ENCODE measurements around the gene MTMR1. TPM values are rescaled to one million over a fixed set of nuclear protein-coding genes. Genes with fewer than 3 reads are reported as not detected.

Gene MTMR1
- total RNA-seq, 1 donor from 2014 or later, result 18.3 TPM

DNA sequence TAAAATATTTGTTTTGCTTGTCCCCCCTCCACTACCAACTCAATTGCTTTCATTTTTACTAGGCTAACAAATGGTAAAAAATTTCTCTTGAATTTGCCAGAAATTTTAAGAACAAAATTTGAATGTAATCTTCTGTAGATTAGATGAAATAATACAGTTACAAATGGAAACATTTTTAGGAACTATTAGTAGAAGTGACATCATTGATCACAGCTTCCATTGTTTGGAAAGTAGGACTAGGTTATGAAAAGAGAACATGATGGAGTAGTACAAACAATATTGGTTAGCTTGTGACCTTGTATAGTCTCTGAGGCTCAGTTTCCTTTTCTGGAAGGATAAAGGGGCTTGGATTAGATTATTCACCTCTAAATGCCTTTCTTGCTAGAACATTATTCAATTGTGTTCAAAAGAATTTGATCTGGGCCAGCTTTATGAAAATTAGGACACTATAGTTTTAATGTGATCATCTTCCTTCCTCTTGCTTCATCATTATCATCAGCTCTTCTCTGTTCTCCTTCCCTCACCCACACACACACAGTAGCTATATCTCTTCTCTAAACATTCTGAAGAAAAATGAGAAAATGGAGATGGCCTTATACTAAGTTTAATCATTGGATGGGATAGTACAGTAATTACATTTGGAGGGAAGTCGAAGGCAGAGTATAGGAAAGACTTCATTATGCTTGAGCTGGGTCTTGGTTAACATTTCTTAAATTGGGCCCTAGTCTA is 9.9 kb downstream of the MTMR1 start:
- no peaks in the 10 kb centered on the region for H3K4me1 Mint-ChIP-seq
- TF ChIP-seq, protein P1, sequence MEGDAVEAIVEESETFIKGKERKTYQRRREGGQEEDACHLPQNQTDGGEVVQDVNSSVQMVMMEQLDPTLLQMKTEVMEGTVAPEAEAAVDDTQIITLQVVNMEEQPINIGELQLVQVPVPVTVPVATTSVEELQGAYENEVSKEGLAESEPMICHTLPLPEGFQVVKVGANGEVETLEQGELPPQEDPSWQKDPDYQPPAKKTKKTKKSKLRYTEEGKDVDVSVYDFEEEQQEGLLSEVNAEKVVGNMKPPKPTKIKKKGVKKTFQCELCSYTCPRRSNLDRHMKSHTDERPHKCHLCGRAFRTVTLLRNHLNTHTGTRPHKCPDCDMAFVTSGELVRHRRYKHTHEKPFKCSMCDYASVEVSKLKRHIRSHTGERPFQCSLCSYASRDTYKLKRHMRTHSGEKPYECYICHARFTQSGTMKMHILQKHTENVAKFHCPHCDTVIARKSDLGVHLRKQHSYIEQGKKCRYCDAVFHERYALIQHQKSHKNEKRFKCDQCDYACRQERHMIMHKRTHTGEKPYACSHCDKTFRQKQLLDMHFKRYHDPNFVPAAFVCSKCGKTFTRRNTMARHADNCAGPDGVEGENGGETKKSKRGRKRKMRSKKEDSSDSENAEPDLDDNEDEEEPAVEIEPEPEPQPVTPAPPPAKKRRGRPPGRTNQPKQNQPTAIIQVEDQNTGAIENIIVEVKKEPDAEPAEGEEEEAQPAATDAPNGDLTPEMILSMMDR (conservative IDR thresholded peaks at IDR 0.05), result no peak
- H3K4me3 Mint-ChIP-seq, result no peak overlapping the region
- H3K27me3 Mint-ChIP-seq (ENCODE audit: low read depth), result no peaks in the 10 kb centered on the region
- H3K9me3 Mint-ChIP-seq, result peaks cover 8% of the 10 kb centered on the region
- peaks cover 15% of the 10 kb centered on the region for H3K36me3 Mint-ChIP-seq (ENCODE audit: low read depth)
- H3K27ac Mint-ChIP-seq (ENCODE audit: unreplicated experiment), result no peak overlapping the region
- no peak for DNase-seq (ENCODE audit: low read depth, low spot score)

DNA sequence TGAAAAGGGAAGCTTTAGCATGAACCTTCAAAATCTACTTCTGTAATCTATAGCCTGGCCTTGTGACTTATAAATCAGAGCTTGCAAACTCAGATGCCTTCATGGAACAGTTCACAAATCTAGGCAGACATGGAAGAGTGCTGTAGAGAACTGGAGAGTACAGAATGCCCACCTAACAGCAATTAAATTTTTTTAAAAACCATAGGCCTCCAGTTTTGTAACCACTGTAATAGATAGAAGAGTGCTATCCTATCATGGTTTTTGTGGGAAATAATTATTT is 10.4 kb downstream of the MTMR1 start:
- H3K4me3 Mint-ChIP-seq, result no peak overlapping the region
- DNase-seq (ENCODE audit: low read depth, low spot score), result no peak
- no peak overlapping the region for H3K27ac Mint-ChIP-seq (ENCODE audit: unreplicated experiment)
- TF ChIP-seq, protein P1 (conservative IDR thresholded peaks at IDR 0.05), result no peak
- H3K27me3 Mint-ChIP-seq (ENCODE audit: low read depth), result no peaks in the 10 kb centered on the region
- peaks cover 15% of the 10 kb centered on the region for H3K36me3 Mint-ChIP-seq (ENCODE audit: low read depth)
- no peaks in the 10 kb centered on the region for H3K4me1 Mint-ChIP-seq
- peaks cover 8% of the 10 kb centered on the region for H3K9me3 Mint-ChIP-seq

DNA sequence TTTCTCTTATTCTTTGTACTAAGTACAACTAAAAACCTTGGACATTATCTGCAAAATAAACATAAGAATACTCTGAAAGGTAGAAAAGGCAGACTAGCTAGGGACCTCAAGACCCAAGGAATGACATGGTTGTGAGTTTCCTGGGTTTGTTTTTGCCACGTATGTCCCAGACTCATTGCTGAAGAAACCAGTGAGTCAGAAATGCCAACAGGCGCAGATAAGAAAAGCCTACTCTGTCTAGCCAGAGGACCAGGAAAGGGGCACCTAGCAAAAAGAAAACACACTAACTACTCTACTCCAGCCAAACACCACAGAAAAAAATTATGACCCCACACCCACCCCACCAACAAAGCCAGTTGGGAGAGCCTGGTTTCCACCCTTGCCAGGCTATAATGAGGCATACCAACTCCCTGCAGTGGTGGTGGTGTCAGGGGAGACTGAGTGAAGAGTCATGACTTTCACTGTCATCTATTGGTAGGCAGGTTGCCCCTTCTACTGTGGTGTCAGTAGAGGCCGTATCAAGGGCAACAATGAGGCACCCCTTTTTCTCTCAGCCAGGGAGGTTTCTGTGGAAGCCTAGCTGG is 10.9 kb downstream of the MTMR1 start:
- Mint-ChIP-seq H3K4me3 (no peak overlapping the region), H3K27me3 (ENCODE audit: low read depth) (no peaks in the 10 kb centered on the region), H3K27ac (ENCODE audit: unreplicated experiment) (no peak overlapping the region), H3K9me3 (peaks cover 8% of the 10 kb centered on the region), H3K36me3 (ENCODE audit: low read depth) (peaks cover 15% of the 10 kb centered on the region), H3K4me1 (no peaks in the 10 kb centered on the region)
- no peak for DNase-seq (ENCODE audit: low read depth, low spot score)
- TF ChIP-seq, protein P1 (conservative IDR thresholded peaks at IDR 0.05), result no peak

DNA sequence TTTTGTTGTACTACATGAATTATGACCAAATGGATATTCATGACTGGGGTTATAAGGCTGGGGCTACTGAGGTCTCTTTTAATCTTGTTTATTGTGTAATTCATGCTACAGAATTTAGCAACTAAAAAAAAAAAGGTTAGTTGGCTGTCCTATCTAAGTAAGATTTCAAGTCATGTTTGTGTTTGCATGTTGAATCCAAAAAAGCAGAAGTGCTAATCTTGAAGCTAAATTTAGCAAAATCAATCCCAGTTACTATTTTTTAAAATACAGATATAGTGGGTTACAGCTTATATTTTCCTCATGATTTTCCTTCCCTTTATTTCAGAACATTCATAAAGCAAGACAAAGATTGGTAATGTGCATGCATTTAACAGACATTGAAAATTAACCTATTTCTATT is 19.4 kb downstream of the MTMR1 start:
- Mint-ChIP-seq H3K36me3 (ENCODE audit: low read depth) (peaks cover 2% of the 10 kb centered on the region), H3K4me3 (no peak overlapping the region), H3K9me3 (no peaks in the 10 kb centered on the region), H3K4me1 (no peaks in the 10 kb centered on the region), H3K27ac (ENCODE audit: unreplicated experiment) (no peak overlapping the region), H3K27me3 (ENCODE audit: low read depth) (no peaks in the 10 kb centered on the region)
- DNase-seq (ENCODE audit: low read depth, low spot score), result no peak
- TF ChIP-seq, protein P1 (conservative IDR thresholded peaks at IDR 0.05), result no peak

DNA sequence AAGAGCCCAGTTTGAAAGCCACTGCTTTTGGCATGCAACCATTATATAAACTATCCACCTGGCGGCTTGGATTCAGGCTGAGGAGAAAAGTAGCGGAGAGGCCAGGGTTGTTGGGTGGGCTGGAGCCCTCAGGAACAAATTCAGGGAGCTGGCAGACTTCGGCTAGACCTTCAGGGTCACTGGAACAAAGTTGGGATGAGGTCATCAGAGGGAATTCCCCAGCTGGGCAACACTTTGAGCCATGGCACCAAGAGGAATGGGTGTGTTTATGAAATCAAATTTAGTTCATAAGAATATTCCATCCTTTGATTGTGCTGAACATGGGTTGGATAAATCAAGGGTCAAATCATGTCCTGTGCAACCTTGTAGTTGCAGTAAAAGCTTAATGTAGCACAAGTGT is 22.0 kb downstream of the MTMR1 start:
- Mint-ChIP-seq H3K36me3 (ENCODE audit: low read depth) (no peaks in the 10 kb centered on the region), H3K27ac (ENCODE audit: unreplicated experiment) (no peak overlapping the region), H3K9me3 (peaks cover 2% of the 10 kb centered on the region), H3K27me3 (ENCODE audit: low read depth) (no peaks in the 10 kb centered on the region), H3K4me1 (no peaks in the 10 kb centered on the region), H3K4me3 (no peak overlapping the region)
- TF ChIP-seq, protein P1 (conservative IDR thresholded peaks at IDR 0.05), result no peak
- DNase-seq (ENCODE audit: low read depth, low spot score), result no peak
